KOPT-K1 (cell line): ENCODE measurements around the gene GNG13.
"Not testable (repeated sequence)": the region's sequence is repeated elsewhere in the genome, so short reads cannot be mapped to it uniquely, and the experiment has no call there.

ENCODE experiments used
- H3K27ac ChIP-seq: fragments of 200-600 bp; sonication (generic); 2 replicates; pipeline ENCODE4 v1.5.1; 2016; ENCODE audit warnings: antibody characterized with exemption, mild to moderate bottlenecking, low read depth, low read length; ENCODE audit not compliant: poor library complexity, severe bottlenecking
- H3K36me3 ChIP-seq: fragments of 200-600 bp; sonication (generic); 2 replicates; pipeline ENCODE4 v1.5.1; 2017; ENCODE audit warnings: antibody characterized with exemption, mild to moderate bottlenecking, low read length, moderate library complexity; ENCODE audit not compliant: insufficient read depth
- H3K9me3 ChIP-seq: fragments of 200-600 bp; sonication (generic); 2 replicates; pipeline ENCODE4 v1.5.1; 2017; ENCODE audit warnings: antibody characterized with exemption, low read length, mild to moderate bottlenecking; ENCODE audit not compliant: insufficient read depth, poor library complexity, severe bottlenecking

The GNG13 gene

GRCh38 chr16:838741-839140, 38.2 kb upstream of the GNG13 start:
- Histone ChIP-seq H3K27ac (no peak overlapping the region), H3K36me3 (no peaks in the 10 kb centered on the region), H3K9me3 (peaks cover 28% of the 10 kb centered on the region)

- H3K9me3 ChIP-seq = peaks cover 28% of the 10 kb centered on the region
- H3K36me3 ChIP-seq = not testable (repeated sequence)
These were observed 36.3 kb upstream of the GNG13 start for GRCh38 chr16:836822-837221.

DNA sequence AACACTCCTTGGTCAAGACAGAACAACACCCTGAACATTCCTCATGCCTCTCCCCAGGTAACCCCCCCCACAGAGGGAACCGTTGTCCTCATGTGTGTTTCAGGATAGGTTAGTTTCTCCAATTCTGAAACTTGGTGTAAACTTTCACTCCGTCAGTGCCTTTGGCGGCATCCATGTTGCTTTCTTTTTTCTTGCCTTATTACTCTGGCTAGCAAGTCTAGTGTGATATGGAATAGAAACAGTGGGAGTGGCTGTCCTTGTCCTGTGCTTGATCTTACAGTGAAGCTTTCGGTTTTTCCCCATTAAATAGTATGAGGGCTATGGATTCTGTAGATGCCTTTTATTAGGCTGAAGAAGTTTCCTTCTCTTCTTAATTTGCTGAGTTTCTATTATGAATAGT, 35.7 kb upstream of the GNG13 start:
- Histone ChIP-seq H3K36me3 (no peaks in the 10 kb centered on the region), H3K9me3 (peaks cover 28% of the 10 kb centered on the region), H3K27ac (no peak overlapping the region)

More at GRCh38 chr16:836822-837221, 36.3 kb upstream of the GNG13 start:
- not testable (repeated sequence) for H3K27ac ChIP-seq

DNA sequence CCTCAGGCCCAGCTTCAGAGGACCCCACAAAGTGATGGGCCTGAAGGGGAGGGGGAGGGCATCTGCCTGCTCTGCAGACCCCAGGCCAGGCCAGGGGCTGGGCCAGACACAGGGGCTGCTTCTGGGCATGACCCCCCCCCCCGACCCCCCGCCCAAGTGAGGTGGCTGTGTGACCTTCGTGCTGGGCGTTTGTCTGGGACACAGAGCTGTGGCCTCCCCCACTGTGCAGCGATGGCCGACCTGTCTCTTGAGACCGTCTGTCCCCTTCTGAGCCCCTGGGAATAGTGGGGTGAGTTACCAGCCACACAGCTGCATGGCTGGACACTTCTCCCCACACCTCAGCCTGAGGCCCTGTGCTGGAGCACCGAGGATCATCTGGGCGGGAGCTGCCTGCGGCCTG, 34.8 kb upstream of the GNG13 start:
- Histone ChIP-seq H3K27ac (no peak overlapping the region), H3K9me3 (peaks cover 28% of the 10 kb centered on the region), H3K36me3 (no peaks in the 10 kb centered on the region)

DNA sequence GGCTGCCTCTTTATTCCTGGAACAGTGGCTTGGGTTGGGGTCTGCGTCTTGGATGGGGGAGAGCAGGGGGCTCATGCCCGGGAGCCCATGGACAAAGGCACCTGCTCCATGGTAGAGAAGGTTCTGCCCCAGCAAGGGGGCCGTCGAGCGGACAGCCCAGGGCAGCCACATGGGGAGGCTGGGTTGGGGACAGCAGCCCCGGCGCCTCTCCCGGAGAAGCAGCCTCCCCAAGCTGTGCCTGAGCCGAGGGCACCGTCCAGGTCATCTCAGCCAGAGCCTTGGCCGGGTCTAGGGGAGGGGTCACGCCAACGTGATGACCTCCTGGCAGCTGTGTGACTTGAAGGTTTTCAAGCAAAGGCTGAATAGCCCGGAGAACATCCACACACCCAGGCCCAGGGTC, 32.9 kb upstream of the GNG13 start:
- no peak overlapping the region for H3K27ac ChIP-seq
- H3K36me3 ChIP-seq = no peaks in the 10 kb centered on the region
- peaks cover 28% of the 10 kb centered on the region for H3K9me3 ChIP-seq

- Histone ChIP-seq H3K36me3 (no peaks in the 10 kb centered on the region), H3K27ac (no peak overlapping the region)
These were observed 32.3 kb upstream of the GNG13 start for GRCh38 chr16:832652-833336.

DNA sequence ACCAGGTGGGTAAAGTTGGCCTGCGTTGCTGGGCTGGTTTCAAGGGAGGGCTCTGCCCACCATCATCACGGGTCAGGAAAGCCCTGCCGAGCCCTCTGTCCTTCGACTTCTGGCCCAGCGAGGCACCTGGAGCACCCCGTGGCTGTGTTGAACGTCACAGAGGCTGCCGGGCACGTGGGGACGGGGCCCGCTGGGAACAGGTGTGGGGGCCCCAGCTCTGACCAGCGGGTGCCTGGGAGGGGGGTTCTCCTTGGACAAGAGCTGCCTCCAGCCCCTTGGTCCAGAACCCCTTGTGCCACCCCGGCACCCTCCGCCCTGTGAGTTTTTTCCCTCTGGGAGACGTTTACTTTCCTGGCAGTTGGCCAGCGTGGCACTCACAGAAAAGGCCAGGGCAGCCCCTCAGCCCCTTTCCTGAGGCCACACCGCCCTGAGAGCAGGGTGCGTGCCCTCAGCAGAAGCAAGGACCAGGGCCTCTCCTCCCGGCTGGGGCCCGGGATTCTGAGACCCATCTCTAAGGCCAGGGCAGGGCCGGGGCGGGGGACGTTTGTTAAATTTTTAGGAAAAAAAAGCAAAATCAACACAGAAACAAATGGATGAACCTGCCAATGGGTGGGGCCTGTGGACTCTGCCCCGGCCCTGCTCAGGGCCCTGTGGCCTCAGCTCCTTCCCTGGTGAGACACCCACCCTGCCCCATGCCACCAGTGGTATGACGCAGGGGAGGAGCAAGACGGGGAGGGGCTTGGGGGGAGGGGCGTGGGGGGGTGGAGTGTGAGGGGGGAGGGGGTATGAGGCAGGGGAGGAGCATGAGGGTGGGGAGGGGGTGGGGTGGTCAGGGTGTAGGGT, 31.3 kb upstream of the GNG13 start:
- Histone ChIP-seq H3K9me3 (peaks cover 20% of the 10 kb centered on the region), H3K27ac (no peak overlapping the region), H3K36me3 (no peaks in the 10 kb centered on the region)

More at GRCh38 chr16:832652-833336, 32.3 kb upstream of the GNG13 start:
- H3K9me3 ChIP-seq = peaks cover 28% of the 10 kb centered on the region

DNA sequence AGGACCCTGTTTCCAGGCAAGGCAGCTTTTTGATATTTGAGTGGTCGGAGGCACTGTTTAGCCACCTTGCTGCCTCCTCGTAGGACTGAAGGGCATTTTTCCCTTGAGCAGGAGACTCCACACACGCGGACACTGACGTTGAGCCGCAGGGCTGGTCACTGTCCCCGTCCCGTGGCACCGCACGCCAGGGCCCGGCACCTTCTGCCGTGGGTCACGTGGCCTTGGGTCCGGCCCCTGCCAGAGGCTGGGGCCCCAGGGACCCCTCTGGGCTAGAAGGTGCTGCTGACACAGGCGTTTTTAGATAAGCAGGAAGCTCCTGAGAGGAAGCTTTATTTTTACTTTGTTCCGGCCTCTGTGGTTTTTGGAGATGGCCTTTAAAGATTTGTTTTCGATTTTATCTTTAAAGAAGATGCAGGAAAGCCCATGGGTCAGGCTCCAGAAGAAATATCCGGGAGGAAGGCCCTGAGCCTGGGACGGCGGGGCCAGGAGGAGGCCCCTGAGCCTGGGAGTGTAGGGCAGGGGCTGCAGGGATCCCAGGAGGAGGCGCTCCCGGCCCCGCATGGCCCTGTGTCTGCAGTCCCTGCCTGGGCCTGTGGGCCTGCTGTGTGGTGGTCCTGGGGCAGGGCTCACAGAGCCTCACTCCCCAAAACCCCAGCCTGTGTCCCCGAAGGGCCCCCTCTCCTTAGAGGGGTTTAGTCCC, 30.5 kb upstream of the GNG13 start:
- no peak overlapping the region for H3K27ac ChIP-seq
- H3K36me3 ChIP-seq = no peaks in the 10 kb centered on the region
- H3K9me3 ChIP-seq = peaks cover 12% of the 10 kb centered on the region

- Histone ChIP-seq H3K36me3 (no peaks in the 10 kb centered on the region), H3K9me3 (peaks cover 5% of the 10 kb centered on the region), H3K27ac (no peak overlapping the region)
These were observed 29.8 kb upstream of the GNG13 start for GRCh38 chr16:830107-830870.

DNA sequence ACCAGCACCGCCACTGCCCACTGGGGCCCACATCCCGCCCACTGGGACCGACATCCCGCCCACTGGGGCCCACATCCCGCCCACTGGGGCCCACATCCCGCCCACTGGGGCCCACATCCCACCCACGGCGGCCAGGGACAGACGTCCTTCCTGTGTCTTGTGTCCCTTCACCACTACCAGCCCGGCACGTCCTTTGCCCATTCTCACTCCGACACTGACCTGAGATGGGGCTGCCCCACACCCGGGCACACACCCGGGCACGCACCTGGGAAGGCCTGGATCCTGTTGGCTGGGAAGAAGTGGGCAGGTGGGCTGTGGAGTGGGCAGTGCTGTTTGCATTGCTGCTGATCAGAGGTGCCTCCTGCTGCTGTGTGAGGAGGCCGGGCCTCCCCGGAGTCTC, 28.4 kb upstream of the GNG13 start:
- no peak overlapping the region for H3K27ac ChIP-seq
- H3K9me3 ChIP-seq = no peaks in the 10 kb centered on the region
- H3K36me3 ChIP-seq = no peaks in the 10 kb centered on the region

- no peak overlapping the region for H3K27ac ChIP-seq
- no peaks in the 10 kb centered on the region for H3K9me3 ChIP-seq
- no peaks in the 10 kb centered on the region for H3K36me3 ChIP-seq
These were observed 27.0 kb upstream of the GNG13 start for GRCh38 chr16:827513-827912.

GRCh38 chr16:825341-826061, 25.0 kb upstream of the GNG13 start:
- no peak overlapping the region for H3K27ac ChIP-seq
- H3K9me3 ChIP-seq = no peaks in the 10 kb centered on the region
- H3K36me3 ChIP-seq = no peaks in the 10 kb centered on the region

GRCh38 chr16:824601-825000, 24.1 kb upstream of the GNG13 start:
- H3K27ac ChIP-seq = no peak overlapping the region
- no peaks in the 10 kb centered on the region for H3K36me3 ChIP-seq
- H3K9me3 ChIP-seq = no peaks in the 10 kb centered on the region

DNA sequence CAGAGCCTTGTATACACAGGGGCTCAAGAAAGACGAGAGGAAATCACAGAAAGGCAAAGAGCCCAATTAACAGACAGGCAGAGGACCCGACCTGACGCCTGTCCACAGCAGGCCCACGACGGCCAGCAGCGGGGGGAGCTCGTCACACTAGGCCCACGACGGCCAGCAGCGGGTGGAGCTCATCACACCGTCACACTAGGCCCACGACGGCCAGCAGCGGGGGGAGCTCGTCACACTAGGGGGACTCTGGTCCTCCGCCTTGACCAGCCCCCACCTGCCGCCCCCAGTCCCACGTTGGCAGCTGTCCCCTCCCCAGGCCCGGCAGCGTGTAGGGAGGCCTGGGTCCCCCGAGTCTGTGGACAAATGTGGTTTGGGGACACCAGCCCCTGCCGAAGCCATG, 23.7 kb upstream of the GNG13 start:
- no peaks in the 10 kb centered on the region for H3K36me3 ChIP-seq
- no peaks in the 10 kb centered on the region for H3K9me3 ChIP-seq
- H3K27ac ChIP-seq = no peak overlapping the region
